ENCODE data around the gene PNLIPRP3.

The PNLIPRP3 gene

GRCh38 chr10:116511365-116511764 lies 83.7 kb downstream of the PNLIPRP3 start:
- no peak for TF ChIP-seq CTCF (conservative IDR thresholded peaks at IDR 0.05; ENCODE audit: low read depth)
- no peak overlapping the region for H3K27ac ChIP-seq
- CTCF ChIA-PET: no interaction called here
- no peak for DNase-seq (ENCODE audit: low spot score)
- POLR2A ChIA-PET (ENCODE audit: low non-redundant PET): no interaction called here

GRCh38 chr10:116521424-116522290 lies 94.0 kb downstream of the PNLIPRP3 start:
- POLR2A ChIA-PET (ENCODE audit: low non-redundant PET): no interaction called here
- CTCF ChIA-PET: interaction anchor here (0.7 to 1.1 kb wide), 9 partner anchors 9 to 1072 kb away, joined by 3 to 5 read pairs (median 3); partner anchors contain the start of gene PNLIPRP2
- H3K27ac ChIP-seq: no peak overlapping the region
- peak; percentile 94 for TF ChIP-seq CTCF (conservative IDR thresholded peaks at IDR 0.05; ENCODE audit: low read depth)
- DNase-seq (ENCODE audit: low spot score): peak; percentile 60

GRCh38 chr10:116522803-116523381 lies 95.2 kb downstream of the PNLIPRP3 start:
- CTCF ChIA-PET: interaction anchor here (0.7 kb wide), 1 partner anchor 198 kb away, joined by 3 read pairs; no protein-coding TSS in a partner anchor
- H3K27ac ChIP-seq: no peak overlapping the region

GRCh38 chr10:116524736-116525135 lies 97.1 kb downstream of the PNLIPRP3 start:
- H3K27ac ChIP-seq: no peak overlapping the region
- CTCF ChIA-PET: no interaction called here
- DNase-seq (ENCODE audit: low spot score): no peak
- POLR2A ChIA-PET (ENCODE audit: low non-redundant PET): no interaction called here
- TF ChIP-seq CTCF (conservative IDR thresholded peaks at IDR 0.05; ENCODE audit: low read depth): no peak

More at GRCh38 chr10:116522803-116523381, 95.2 kb downstream of the PNLIPRP3 start:
- POLR2A ChIA-PET (ENCODE audit: low non-redundant PET): no interaction called here
- DNase-seq (ENCODE audit: low spot score): no peak
- TF ChIP-seq CTCF (conservative IDR thresholded peaks at IDR 0.05; ENCODE audit: low read depth): no peak

GRCh38 chr10:116526219-116526618 lies 98.6 kb downstream of the PNLIPRP3 start:
- no peak overlapping the region for H3K27ac ChIP-seq
- TF ChIP-seq CTCF (conservative IDR thresholded peaks at IDR 0.05; ENCODE audit: low read depth): no peak
- ChIA-PET CTCF (no interaction called here), POLR2A (ENCODE audit: low non-redundant PET) (no interaction called here)
- peak; percentile 20 for DNase-seq (ENCODE audit: low spot score)

All from RWPE1 (cell line).